OCI-LY3 (cell line): ENCODE results near the gene ZNF865.

Experiments used
- EZH2phosphoT487 ChIP-seq: fragments of 200-600 bp; shearing (Covaris generic); IDR thresholded peaks from 2 replicates; pipeline ENCODE4 v1.6.1; 2018; ENCODE audit warnings: antibody characterized with exemption, mixed run types, low read depth
- TF ChIP-seq, protein P1 (sequence below): fragments of 200-600, 300-600 bp; sonication (generic); IDR thresholded peaks from 2 replicates; pipeline ENCODE4 v1.5.1; 2014; ENCODE audit warnings: antibody characterized with exemption, low read length, low read depth

DNA sequence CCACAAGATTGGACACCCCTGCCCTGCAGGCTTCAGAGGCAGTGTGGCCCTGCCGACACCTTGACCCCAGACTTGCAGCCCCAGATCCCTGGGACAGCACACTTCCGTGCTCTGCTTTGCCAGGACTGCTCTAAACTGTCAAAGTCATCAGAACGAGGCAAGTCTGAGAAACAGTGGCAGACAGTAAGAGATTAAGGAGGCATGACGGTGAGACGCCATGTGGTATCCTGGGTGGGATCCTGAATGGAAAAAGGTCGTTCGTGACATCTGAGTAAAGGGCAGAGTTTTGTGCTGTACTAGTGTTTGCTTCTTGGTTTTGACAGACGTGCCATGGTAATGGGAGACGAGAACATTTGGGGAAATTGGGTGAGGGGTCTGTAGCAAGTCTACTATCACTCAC lies 38.6 kb upstream of the ZNF865 start:
- TF ChIP-seq, protein P1, sequence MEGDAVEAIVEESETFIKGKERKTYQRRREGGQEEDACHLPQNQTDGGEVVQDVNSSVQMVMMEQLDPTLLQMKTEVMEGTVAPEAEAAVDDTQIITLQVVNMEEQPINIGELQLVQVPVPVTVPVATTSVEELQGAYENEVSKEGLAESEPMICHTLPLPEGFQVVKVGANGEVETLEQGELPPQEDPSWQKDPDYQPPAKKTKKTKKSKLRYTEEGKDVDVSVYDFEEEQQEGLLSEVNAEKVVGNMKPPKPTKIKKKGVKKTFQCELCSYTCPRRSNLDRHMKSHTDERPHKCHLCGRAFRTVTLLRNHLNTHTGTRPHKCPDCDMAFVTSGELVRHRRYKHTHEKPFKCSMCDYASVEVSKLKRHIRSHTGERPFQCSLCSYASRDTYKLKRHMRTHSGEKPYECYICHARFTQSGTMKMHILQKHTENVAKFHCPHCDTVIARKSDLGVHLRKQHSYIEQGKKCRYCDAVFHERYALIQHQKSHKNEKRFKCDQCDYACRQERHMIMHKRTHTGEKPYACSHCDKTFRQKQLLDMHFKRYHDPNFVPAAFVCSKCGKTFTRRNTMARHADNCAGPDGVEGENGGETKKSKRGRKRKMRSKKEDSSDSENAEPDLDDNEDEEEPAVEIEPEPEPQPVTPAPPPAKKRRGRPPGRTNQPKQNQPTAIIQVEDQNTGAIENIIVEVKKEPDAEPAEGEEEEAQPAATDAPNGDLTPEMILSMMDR: no peak
- no peak for TF ChIP-seq EZH2phosphoT487
